NT2/D1 (cell line): Measurements from ENCODE around the gene NRBF2.
"Not testable (repeated sequence)": the region's sequence is repeated elsewhere in the genome, so short reads cannot be mapped to it uniquely, and the experiment has no call there.

Source experiments
- DNase-seq: peaks from one replicate; pipeline ENCODE4 v3.0.0-alpha.2; 2011; ENCODE audit warnings: low read depth, low spot score
- H3K27me3 ChIP-seq: 2 replicates; pipeline ENCODE4 v1.6.0; 2011; ENCODE audit warnings: mild to moderate bottlenecking; ENCODE audit not compliant: insufficient read length, insufficient read depth
- H3K36me3 ChIP-seq: 2 replicates; pipeline ENCODE4 v1.6.1; 2011; ENCODE audit warnings: mild to moderate bottlenecking, low read length, mixed read lengths; ENCODE audit not compliant: insufficient read depth, insufficient read length
- H3K4me1 ChIP-seq: 2 replicates; pipeline ENCODE4 v1.5.1; 2011; ENCODE audit not compliant: insufficient read depth, insufficient read length
- H3K4me3 ChIP-seq: 2 replicates; pipeline ENCODE4 v1.5.1; 2011; ENCODE audit warnings: low read depth; ENCODE audit not compliant: insufficient read length
- H3K9ac ChIP-seq: 2 replicates; pipeline ENCODE4 v1.6.0; 2011; ENCODE audit warnings: low read depth; ENCODE audit not compliant: insufficient read length
- H3K9me3 ChIP-seq: 2 replicates; pipeline ENCODE4 v1.5.1; 2011; ENCODE audit warnings: mild to moderate bottlenecking, low read length; ENCODE audit not compliant: insufficient read depth
- SUZ12 ChIP-seq: IDR thresholded peaks from 2 replicates; pipeline ENCODE4 v1.6.1; 2011; ENCODE audit not compliant: insufficient read length, insufficient read depth; ENCODE audit errors: extremely low read depth
- YY1 ChIP-seq: IDR thresholded peaks from 2 replicates; pipeline ENCODE4 v1.6.1; 2011; ENCODE audit not compliant: insufficient read length, insufficient read depth
- ZNF274 ChIP-seq: IDR thresholded peaks from 2 replicates; pipeline ENCODE4 v1.6.1; 2011; ENCODE audit warnings: mild to moderate bottlenecking, low read depth, low read length

The NRBF2 gene

GRCh38 chr10:63099734-63100133 is 33.4 kb upstream of the NRBF2 start:
- DNase-seq: no peak

GRCh38 chr10:63101091-63101490 is 32.0 kb upstream of the NRBF2 start:
- H3K9ac ChIP-seq, H3K4me1 ChIP-seq, H3K4me3 ChIP-seq, H3K27me3 ChIP-seq, DNase-seq, H3K36me3 ChIP-seq, H3K9me3 ChIP-seq: not testable (repeated sequence)

More at GRCh38 chr10:63099734-63100133, 33.4 kb upstream of the NRBF2 start:
- no peak for TF ChIP-seq ZNF274
- no peak for TF ChIP-seq YY1
- no peak for TF ChIP-seq SUZ12
- H3K4me1 ChIP-seq: no peaks in the 10 kb centered on the region
- H3K9me3 ChIP-seq: no peaks in the 10 kb centered on the region
- no peak overlapping the region for H3K4me3 ChIP-seq
- H3K9ac ChIP-seq: no peak overlapping the region
- no peaks in the 10 kb centered on the region for H3K36me3 ChIP-seq
- H3K27me3 ChIP-seq: no peaks in the 10 kb centered on the region

GRCh38 chr10:63102279-63102883 is 30.7 kb upstream of the NRBF2 start:
- H3K27me3 ChIP-seq, H3K9me3 ChIP-seq, H3K4me3 ChIP-seq, H3K36me3 ChIP-seq, H3K9ac ChIP-seq, DNase-seq, H3K4me1 ChIP-seq: not testable (repeated sequence)

- DNase-seq, H3K9ac ChIP-seq, H3K4me1 ChIP-seq, H3K36me3 ChIP-seq, H3K27me3 ChIP-seq, H3K9me3 ChIP-seq, H3K4me3 ChIP-seq: not testable (repeated sequence)
Observed at GRCh38 chr10:63103178-63103577, 29.9 kb upstream of the NRBF2 start.

- Histone ChIP-seq H3K9ac (no peak overlapping the region), H3K36me3 (no peaks in the 10 kb centered on the region), H3K27me3 (no peaks in the 10 kb centered on the region), H3K4me1 (no peaks in the 10 kb centered on the region), H3K9me3 (no peaks in the 10 kb centered on the region), H3K4me3 (no peak overlapping the region)
- DNase-seq: no peak
- TF ChIP-seq YY1 (no peak), ZNF274 (no peak), SUZ12 (no peak)
Observed at GRCh38 chr10:63103971-63104409, 29.1 kb upstream of the NRBF2 start.

GRCh38 chr10:63105225-63106110 is 27.7 kb upstream of the NRBF2 start:
- H3K9me3 ChIP-seq: no peaks in the 10 kb centered on the region
- no peak for DNase-seq
- no peaks in the 10 kb centered on the region for H3K36me3 ChIP-seq
- no peak overlapping the region for H3K9ac ChIP-seq
- no peaks in the 10 kb centered on the region for H3K4me1 ChIP-seq
- TF ChIP-seq YY1 (no peak), SUZ12 (no peak), ZNF274 (no peak)
- H3K4me3 ChIP-seq: no peak overlapping the region
- H3K27me3 ChIP-seq: no peaks in the 10 kb centered on the region

GRCh38 chr10:63106111-63106755 is 26.9 kb upstream of the NRBF2 start:
- Histone ChIP-seq H3K27me3 (no peaks in the 10 kb centered on the region), H3K9me3 (no peaks in the 10 kb centered on the region), H3K9ac (no peak overlapping the region), H3K4me3 (no peak overlapping the region), H3K4me1 (no peaks in the 10 kb centered on the region), H3K36me3 (no peaks in the 10 kb centered on the region)
- TF ChIP-seq SUZ12 (no peak), ZNF274 (no peak), YY1 (no peak)
- DNase-seq: no peak
